GM10266 (cell line): Measurements from ENCODE around the gene OR5C1.
"Not testable (repeated sequence)": the region's sequence is repeated elsewhere in the genome, so short reads cannot be mapped to it uniquely, and the experiment has no call there.

Experiments
- DNase-seq: peaks from one replicate; pipeline ENCODE4 v3.0.0; 2012; ENCODE audit errors: extremely low spot score
- TF ChIP-seq, protein P1 (sequence below): IDR thresholded peaks from 2 replicates; pipeline ENCODE4 v1.5.1; 2012; ENCODE audit warnings: mild to moderate bottlenecking, low read depth; ENCODE audit not compliant: control insufficient read depth, insufficient read depth; ENCODE audit errors: missing control alignments

Gene OR5C1

GRCh38 chr9:122800066-122801060 lies 11.6 kb downstream of the OR5C1 start, which contains the start of gene OR1K1:
TSS of gene OR1K1 (plus strand) at chr9:122800123. CDS start at chr9:122800123, 0 bp downstream.
- DNase-seq, result no peak
- TF ChIP-seq, protein P1, sequence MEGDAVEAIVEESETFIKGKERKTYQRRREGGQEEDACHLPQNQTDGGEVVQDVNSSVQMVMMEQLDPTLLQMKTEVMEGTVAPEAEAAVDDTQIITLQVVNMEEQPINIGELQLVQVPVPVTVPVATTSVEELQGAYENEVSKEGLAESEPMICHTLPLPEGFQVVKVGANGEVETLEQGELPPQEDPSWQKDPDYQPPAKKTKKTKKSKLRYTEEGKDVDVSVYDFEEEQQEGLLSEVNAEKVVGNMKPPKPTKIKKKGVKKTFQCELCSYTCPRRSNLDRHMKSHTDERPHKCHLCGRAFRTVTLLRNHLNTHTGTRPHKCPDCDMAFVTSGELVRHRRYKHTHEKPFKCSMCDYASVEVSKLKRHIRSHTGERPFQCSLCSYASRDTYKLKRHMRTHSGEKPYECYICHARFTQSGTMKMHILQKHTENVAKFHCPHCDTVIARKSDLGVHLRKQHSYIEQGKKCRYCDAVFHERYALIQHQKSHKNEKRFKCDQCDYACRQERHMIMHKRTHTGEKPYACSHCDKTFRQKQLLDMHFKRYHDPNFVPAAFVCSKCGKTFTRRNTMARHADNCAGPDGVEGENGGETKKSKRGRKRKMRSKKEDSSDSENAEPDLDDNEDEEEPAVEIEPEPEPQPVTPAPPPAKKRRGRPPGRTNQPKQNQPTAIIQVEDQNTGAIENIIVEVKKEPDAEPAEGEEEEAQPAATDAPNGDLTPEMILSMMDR, result no peak

- DNase-seq, result no peak
- TF ChIP-seq, protein P1, result no peak
These were observed 17.9 kb downstream of the OR5C1 start for GRCh38 chr9:122806661-122807060.

DNA sequence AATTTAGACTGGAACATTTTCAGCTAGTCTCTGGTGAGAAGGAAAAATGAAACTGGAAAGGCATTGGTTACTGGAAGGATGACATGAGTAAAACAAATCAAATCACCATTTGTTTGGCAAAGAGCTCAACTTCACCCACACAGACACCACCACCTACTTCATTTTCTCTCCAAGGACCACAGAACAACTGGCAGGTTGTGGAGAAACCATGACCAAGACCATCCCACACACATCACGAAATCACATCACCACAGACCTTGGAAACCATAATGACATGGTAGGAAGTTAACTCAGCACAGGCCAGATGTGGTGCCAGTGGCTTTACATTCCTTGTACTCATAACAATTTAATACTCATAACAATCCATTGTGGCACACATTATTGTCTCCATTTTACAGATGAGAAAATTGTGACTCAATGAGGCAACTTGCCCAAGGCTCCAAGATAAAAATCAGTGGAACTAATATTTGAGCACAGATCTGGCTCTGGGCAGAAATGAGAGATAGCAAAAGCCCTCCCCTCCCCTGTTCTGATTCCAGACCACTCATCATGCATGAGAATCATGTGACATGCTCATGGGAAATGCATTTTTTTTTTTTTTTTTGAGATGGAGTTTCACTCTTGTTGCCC lies 18.7 kb downstream of the OR5C1 start:
- TF ChIP-seq, protein P1, result no peak
- no peak for DNase-seq

GRCh38 chr9:122808141-122808540 lies 19.4 kb downstream of the OR5C1 start:
- TF ChIP-seq, protein P1, result no peak
- no peak for DNase-seq

GRCh38 chr9:122809261-122809660 lies 20.5 kb downstream of the OR5C1 start:
- DNase-seq, result not testable (repeated sequence)

DNA sequence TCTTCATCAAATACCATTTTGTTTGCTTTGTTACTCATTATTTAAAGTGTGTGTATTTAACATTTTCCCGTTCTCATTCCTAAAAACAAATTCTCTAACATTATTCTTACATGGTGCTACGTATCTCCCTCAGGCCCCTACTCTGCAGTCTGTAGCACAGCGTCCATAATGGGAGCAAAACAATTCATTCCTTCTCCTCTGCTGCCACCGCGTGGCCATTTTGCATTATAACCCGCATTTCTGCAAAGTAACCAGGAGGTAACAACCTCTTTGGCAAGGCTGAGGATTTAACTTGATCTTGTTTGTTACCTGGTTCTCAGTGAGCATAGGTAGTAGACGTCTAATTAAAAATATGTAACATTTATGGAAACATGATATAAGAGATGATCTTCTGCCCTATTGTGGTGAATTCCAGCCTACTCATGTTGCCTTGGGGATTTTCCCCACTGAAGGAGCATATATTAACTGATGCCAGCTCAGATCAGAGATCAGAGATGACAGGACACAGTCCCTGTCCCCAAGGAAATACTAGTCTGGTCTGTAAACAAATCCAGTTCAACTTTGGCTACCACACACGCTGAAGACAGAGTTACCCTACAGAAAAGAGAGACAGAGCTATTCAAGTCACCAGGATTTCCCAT lies 21.7 kb downstream of the OR5C1 start:
- TF ChIP-seq, protein P1, result peak; percentile 76
- peak; percentile 73 for DNase-seq

- DNase-seq, result no peak
- TF ChIP-seq, protein P1, result no peak
These were observed 24.0 kb downstream of the OR5C1 start for GRCh38 chr9:122812736-122813135.
